Activated T-cell treated with anti-CD3 and anti-CD28 coated beads for 48 hours (primary cell): Measurements from ENCODE around the gene IKZF5.

Experiments
- DNase-seq: peaks from one replicate; pipeline ENCODE4 v3.0.0-alpha.2; 2020; ENCODE audit warnings: low read depth

Gene IKZF5, protein sequence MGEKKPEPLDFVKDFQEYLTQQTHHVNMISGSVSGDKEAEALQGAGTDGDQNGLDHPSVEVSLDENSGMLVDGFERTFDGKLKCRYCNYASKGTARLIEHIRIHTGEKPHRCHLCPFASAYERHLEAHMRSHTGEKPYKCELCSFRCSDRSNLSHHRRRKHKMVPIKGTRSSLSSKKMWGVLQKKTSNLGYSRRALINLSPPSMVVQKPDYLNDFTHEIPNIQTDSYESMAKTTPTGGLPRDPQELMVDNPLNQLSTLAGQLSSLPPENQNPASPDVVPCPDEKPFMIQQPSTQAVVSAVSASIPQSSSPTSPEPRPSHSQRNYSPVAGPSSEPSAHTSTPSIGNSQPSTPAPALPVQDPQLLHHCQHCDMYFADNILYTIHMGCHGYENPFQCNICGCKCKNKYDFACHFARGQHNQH

DNA sequence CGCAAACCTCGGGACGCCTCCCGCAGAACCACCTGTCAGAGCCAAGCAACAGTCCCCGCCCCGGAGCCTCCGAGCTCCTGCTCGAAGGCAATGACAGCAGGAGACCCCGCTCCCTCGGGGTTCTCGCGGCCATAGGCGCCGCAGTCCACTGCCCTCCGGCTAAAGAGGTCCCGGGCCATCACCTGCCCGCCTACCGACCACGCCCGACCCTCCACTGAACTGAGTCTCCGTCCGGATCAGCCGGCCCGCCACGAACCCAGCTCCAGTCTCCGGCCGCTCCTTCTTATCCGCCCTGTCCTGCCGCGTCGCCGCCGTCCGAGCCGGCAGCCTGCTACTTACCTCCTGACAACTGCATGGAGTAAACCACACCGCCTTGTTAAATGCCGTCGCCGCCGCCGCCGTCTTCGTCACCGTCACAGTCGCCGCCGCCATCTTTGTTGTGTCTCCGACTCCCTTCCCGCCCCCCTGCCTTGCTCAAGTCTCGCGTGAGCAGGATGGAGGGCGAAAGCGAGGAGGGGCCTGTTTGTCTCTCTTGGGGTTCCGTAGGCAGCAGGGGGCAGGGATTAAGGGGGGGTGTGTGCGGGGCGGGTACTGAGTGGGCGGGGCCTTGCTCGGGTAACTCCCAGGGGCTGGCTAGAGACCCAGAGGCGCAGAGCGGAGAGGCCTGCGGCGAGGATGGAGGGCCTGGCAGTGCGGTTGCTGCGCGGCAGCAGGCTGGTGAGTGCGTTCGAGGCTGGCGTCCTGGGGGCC is at the start of gene IKZF5, which contains the start of gene ACADSB:
IKZF5 (minus strand) TSS at position 441 of the 750 bp plus-strand sequence. CDS start 10,170 bp downstream, outside the sequence.
ACADSB (plus strand) TSS at position 652 of the 750 bp plus-strand sequence; CDS start at position 676, 24 bp downstream.
- peak; percentile 87 for DNase-seq

DNA sequence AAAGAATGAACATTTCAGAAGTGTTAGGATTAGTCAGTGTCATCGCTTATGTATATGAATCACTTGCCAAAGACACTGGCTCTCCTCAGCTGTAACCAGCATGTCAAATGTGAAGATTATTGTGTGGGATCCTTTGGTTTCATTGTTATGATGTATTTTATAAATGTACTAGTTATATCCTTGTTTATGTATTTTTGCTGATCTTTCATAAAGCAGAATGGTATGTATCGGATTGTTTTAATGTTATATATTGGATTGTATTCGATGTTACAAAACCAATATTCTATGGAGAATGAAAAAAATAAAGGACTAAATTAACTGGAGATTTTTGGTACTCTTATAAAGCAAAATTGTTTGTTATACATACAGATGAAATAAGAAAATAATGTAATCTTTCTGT is 49.4 kb upstream of the IKZF5 start:
- DNase-seq: no peak

DNA sequence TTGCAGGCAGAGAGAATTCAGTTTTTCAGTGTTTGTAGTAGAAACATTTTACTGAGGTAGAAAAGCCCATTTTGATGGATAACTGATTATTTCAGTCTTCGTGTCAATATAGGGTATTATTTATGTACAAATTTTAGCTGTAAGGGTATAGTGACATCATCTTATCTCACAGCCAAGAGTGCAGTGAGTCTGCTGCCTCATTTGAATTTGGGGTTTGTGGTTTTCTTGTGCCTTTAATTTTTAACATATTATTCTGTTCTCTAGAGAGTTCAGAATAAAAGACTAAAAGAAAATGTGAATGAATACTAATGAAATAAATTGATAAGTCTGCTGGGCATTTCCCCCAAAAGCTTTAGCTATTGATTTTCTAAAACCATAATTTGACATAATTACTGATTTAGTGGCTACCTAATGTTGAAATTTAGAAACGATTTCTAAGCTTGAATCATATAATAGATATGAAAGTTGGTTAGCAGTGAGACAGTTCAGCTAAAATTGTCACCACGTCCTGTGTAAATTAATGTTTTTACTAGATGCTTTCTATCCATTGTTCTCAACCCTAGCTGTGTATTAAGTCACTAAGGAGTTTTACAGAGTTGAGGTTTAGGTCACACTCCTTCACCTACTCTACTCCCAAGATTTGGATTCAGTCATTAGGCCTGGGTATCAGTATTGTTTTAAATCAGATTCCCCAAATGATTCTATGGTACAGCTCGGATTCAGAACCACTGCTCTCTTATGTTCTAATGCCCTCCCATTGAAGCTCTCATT is 37.6 kb upstream of the IKZF5 start:
- no peak for DNase-seq

DNA sequence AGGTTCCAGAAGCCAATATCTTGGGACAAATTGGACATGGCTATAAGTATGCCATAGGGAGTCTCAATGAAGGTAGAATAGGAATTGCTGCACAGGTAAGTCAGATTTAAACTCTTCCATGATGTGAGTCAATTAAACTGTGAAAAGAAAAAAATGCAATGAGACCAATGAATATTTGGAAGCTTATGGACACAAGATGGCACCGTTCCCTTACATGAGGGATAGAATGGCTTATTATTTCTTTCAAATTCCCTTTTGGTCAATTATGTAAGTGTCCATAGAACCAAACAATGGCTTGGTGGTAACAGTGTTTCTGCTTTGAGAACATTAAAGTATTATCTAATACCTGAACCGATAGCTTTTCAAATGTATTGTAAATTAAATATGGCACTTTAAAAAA is 35.8 kb upstream of the IKZF5 start:
- DNase-seq: no peak

DNA sequence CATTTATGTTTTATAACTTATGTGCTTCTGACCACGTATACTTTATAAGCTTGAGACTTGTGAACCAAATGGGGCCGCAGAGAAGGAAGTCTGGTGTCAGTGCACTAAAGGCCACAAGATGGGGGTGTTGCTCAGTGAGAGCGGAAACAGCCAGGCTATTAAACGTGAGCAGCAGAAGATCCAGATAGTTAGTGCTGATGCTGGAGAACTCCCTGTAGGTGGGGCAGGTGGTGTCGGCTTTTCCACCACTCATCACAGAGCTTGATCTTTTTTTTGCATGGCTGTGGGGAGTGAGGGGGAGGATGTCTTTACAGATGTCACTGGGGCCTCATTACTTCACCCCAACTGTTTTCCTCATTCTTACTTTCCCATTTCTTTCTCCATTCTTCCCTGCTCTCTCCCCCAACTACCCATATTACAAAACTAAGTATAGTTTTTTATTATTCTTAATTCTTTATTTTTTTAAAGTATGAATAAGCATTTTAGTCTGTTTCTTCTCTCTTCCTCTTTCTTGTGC is 34.9 kb upstream of the IKZF5 start:
- DNase-seq: peak; percentile 6

DNA sequence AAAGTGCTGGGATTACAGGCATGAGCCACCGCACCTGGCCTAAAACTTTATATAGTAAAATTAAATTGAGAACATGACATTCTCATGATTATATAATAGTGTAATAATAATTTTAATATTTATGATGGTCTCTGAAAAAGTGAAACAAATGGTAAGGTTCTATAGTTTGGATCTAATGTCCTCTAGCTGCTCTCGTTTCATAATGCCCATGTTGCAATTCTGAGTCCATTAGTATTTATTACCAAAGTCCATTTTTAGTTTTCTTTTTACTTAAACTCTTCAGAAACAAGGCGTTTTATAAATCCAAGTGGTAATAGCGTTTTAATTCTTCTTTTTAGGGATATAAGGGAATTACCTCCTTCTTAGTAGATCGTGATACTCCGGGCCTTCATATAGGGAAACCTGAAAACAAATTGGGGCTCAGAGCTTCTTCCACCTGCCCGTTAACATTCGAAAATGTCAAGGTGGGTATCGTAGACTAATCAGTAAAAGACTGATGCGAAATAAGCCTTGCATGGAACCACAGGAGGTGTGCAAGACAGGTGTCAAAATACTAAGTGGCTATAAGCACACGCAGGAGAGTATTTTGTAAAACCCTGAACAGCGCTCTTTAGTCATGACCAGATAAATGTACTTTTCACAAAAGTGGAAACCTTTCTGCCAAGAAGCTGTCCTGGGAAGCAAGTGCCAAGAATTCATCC is 34.3 kb upstream of the IKZF5 start:
- no peak for DNase-seq

DNA sequence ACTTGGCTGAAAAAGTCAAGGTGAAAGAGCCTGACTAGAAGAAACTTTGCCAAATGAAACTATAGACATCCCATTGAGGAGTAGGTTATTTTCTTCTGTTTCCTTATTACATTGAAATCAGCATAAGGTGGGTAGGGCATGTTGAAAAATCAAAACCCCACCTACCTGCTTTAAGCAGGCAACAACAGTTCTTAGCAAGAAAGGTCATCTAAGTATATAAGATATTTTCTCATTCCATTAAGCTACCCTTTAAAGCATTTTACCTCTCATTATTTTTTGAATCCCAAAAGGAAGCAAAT is 31.0 kb upstream of the IKZF5 start:
- DNase-seq: no peak

DNA sequence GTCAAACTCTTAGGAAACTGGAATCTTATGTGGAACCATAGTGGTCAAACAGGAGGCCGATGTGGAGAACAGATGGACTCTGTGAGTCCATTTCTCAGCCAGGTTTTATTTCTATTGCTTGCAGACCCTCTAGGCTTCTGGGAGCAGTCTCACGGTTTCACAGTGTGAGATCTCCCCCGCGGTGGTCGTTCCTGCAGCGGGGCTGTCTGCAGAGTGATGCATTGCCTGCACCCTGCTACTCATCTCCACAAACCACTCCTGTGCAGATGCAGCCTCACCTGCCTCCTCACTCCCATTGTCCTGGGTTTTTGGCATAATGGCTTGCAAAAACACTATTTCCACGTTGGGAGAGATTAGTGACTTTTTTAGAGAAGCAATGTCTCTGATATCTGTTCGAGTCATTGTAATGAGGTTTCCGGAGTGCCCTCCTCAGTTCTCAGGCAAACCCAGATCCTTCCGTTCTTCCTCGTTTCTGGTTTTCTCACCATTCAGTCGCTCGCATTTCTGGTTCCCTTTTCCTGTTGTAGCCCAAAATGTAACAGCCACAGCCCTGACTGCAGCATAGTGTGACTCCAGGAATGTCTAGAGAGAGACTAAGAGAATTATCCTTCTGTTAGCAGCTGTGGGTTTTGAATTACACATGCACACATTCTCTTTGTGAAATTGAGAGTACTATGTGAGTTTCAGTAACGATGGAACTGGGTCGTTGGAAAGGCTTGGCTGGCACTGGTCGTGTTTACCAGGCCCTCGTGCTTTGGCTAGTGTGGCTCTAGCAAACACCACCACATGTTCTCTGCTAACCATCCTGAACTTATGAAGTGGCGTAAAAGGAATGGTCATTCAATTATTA is 30.4 kb upstream of the IKZF5 start:
- no peak for DNase-seq

DNA sequence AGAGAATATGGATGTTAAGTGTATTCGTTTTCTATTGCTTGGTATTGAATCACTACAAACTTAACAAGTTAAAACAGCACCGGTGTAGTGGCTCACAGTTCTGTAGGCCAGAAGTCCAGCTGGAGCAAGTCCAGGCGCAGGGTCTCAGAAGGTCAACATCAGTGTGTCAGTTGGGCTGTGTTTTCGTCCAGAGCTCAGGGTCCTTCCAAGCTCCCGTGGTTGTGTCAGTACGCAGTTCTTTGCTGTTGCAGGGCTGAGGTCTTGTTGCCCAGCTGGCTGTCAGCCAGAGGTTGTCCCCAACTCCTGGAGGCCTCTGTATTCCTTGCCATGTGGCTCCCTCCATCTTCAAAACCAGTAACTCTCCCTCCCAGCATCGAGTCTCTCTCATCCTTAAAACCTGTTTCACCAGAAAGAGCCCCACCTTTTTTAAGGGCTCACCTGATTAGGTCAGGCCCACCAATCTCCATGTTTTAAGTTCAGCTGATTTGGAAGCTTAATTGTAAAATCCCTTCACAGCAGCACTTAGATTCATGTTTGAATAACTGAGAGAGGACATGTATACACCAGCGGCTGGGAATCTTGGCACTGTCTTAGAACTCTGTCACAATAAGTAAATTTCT is 27.0 kb upstream of the IKZF5 start:
- DNase-seq: no peak

DNA sequence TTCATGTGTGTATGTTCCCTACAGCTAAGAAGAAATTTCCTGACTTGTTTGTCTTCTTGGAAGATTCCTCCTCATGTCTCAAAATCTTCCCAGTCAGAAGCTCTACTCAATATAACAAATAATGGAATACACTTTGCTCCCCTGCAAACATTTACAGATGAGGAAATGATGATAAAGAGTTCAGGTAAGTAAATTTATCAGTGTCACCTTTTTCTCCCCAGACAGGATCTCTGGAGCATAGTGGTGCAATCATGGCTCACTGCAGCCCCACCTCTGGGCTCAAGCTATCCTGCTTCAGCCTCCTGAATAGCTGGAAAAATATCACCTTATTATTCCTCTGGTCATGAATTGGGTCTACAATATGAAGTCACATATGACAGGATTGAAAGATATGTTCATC is 25.7 kb upstream of the IKZF5 start:
- no peak for DNase-seq

DNA sequence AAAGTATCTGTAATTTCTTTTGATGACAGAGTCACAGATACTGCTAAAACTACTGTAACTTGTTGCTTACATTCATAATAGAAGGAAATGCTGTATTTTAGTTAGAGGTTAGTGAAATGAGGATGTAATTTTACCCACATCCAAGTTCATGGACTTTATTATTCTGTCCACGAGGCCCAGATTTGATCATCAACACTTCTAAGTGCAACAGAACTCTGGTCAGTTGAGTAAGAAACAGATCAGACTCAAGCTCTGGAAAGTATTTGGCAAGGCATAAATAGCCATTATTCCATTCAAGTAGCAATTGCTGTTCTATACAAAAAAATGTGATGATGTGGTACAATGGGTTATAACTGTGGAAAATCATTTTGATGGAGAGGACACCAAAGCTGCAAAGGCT is 22.5 kb upstream of the IKZF5 start:
- no peak for DNase-seq

DNA sequence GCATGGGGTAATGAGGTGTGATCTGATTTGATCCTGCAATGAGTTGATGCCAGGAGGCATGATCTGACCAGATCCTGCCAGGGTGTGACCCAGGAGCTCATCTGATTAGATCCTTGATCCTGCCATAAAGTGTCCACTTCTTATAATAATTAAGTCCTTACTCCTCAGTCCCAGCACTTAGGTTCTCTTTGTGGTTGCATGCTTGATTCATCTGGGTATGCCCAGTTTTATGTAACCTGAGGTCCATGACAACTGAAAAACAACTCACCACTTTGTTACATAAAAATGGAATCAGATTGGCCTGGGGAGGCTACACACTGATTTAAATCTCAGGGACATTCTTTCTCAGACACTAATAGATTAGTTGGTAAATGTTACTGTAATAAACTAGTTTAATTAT is 19.3 kb upstream of the IKZF5 start:
- DNase-seq: no peak

DNA sequence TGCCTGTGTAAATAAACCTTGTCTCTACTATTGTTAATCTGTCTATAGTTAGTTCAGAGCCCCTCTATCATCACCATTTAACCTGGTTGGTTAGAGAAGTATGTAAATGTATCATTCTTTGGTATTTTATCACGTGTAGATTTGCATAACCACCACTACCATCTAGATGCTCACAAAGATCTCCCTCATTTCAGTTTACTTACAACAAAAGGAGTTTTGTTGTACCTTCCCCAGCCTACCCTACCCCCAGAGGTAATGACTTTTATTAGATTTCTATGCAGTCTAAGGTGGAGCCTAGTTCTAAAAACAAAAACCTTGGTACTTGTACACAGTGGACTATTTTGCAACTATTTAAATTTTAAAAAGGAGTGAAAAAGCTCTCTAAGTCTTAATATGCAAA is 17.7 kb upstream of the IKZF5 start:
- DNase-seq: no peak

DNA sequence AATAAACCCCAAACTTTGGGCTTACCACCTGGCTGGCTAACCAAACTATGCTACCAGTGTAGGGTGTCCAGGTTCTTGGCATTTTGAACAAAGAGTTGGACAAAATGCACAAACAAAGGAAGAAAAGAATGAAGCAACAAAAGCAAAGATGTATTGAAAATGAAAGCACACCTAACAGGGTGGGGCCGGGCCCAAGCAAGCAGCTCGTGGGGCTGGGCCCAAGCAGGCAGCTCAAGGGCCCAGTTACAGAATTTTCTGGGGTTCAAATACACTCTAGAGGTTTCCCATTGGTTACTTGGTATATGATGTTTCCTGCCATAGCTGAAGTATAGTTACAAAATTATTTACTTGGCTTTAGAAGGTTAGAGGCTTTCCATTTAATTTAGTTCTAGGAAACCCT is 15.9 kb upstream of the IKZF5 start:
- DNase-seq: no peak

DNA sequence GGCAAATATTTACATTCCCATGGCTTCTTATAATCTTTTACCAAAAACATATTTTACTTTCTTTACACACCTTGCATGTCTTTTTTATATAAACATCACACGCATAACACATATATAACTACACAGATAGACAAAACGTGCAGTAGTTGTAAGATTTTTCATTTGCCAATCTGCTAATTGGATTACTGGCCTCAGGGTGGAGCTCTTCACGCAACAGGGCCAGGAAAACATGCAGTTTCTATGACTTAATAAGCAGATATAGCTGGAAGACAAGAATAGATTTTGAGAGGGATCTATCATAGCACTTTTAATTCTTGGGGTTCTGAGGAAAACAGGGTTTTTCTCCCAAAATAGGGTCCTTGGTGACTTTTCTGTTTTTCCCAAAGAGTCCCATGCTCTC is 12.9 kb upstream of the IKZF5 start:
- DNase-seq: no peak

DNA sequence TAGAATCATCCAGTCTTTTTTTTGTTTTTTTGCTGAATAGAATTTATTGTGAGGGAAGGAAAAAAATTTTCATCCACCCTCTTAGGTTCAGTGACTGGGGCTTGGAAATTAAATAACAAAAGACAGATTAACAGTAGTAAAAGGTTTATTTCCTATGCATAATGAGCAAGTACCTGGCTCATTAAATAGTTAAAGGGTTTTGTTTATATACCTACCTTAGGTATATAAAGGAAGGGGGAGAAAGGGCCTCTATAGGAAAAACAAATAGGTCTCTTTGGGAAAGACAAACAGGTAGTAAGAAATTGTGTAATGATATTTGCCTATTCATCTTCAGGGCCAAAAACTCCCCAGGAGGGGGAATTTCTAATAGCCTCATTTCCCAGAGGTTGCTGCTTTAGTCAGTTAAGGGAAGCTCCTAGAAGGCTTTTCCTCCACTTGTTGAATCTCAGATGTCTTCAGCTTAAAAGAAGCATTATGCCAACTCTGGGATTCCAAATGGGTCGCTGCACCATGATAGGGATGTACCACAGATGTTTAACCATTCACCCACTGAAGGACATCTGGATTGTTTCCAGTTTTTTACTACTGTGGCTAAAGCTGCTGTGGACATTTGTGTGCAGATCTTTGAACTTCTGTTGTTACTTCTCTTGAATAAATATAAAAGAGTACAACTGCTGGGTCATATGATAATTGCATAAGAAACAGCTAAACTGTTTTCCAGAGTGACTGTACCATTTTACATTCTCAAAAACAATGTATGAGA is 11.5 kb upstream of the IKZF5 start:
- no peak for DNase-seq

DNA sequence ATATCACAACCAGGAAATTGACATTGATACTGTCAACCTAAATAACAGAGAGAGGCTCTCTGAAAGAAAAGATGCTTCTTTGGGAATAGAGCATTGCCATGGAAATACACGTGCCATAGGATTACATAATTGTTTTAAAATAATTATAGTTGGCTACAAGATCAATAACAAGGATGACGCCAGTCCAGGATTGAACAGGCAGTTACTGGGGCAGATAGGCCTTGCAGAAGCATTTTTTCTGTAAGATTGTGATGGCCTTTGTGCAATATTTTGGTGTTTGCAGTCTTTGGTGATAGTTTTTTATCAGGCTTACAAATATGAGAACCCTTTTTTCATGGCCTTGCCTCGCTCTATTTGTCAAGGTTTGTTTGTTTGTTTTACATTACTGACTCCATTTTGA is 10.7 kb upstream of the IKZF5 start:
- DNase-seq: no peak

DNA sequence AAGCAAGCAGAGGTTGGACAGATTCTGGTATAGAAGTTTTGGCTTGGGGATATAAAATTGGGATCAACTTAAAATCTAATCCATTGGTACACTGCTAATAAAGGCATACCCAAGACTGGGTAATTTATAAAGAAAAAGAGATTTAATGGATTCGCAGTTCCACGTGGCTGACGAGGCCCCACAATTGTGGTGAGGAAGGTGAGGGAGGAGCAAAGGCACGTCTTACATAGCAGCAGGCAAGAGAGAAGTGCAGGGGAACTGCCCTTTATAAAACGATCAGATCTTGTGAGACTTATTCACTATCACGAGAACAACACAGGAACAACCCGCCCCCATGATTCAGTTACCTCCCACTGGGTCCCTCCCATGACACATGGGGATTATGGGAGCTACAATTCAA is 9.9 kb upstream of the IKZF5 start:
- no peak for DNase-seq

DNA sequence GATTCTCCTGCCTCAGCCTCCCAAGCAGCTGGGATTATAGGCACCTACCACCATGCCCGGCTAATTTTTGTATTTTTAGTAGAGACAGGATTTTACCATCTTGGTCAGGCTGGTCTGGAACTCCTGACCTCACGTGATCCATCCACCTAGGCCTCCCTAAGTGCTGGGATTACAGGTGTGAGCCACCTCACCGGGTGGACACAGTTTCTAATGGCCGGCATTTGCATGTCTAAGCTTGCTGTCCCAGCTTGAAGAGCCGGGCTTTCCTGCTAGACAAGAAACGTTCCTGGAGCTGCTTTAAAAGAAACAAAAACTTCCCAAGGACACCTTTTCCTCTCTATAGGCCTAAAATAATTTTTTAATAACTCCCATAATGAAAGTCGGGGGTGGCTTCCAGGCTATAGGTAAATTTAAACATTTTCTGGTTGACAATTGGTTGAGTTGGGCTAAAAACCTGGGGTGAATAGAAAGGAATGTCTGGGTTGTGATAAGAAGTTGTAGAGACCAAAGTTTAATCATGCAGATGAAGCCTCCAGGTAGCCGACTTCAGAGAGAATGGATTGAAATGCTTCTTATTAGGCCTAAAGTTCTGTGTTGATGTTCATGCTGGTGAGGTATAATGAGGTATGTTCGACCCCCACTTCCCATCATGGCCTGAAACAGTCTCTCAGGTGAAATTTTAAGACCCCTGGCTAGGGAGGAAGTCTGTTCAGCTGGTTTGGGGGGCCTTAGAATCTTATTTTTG is 9.0 kb upstream of the IKZF5 start:
- DNase-seq: no peak
